Glomerular visceral epithelial cell (primary cell): ENCODE results near the gene ZNF490.
"Not testable (repeated sequence)": the region's sequence is repeated elsewhere in the genome, so short reads cannot be mapped to it uniquely, and the experiment has no call there.

Experiments used
- DNase-seq: peaks from one replicate; pipeline ENCODE4 v3.0.0-alpha.2; 2016; ENCODE audit errors: extremely low spot score

ZNF490 gene

DNA sequence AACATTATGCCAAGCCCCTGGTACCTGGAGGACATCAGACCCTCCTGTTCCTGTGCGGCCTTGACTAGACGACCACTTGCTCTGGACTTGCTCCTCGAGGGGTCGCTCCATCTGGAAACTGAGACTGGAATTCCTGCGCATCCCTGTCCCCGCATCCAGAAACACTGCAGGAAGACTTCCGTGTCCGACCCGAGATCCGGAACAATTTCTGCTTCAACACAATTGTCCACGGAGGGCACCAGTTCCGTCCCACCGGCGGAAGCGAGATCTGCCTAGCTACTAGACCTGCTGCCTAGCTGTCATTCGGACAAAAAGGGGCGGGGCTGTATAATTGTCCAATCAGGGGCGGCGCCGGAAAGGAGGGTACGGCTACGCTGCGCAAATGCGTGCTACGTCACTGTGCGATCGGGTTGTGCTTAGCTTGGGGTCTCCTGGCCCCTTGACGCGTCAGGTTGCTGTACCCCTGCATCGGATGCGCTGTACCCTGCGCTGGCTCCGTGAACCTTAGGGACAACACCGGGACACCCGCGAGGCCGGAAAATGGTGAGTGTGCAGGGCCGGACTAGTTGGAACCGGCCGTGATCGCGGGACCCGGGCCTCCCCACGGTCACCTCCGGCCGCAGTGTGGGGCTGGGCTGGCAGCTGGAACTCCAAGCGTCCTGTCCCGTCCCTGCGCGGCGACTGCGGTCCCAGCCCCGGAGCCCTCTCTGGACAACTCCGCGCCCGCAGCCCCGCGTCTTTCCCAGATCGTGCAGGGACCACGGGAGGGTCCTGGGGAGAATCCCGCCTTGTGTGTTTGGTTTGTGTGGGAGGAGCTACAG lies at the start of gene ZNF490, which contains the start of gene ZNF791:
TSS of gene ZNF490 (minus strand) at position 274 of the 821 bp plus-strand sequence. CDS start at position 141, 133 bp downstream.
TSS of gene ZNF791 (plus strand) at position 381 of the 821 bp plus-strand sequence. CDS start at position 541, 160 bp downstream.
- peak; percentile 97 for DNase-seq

DNA sequence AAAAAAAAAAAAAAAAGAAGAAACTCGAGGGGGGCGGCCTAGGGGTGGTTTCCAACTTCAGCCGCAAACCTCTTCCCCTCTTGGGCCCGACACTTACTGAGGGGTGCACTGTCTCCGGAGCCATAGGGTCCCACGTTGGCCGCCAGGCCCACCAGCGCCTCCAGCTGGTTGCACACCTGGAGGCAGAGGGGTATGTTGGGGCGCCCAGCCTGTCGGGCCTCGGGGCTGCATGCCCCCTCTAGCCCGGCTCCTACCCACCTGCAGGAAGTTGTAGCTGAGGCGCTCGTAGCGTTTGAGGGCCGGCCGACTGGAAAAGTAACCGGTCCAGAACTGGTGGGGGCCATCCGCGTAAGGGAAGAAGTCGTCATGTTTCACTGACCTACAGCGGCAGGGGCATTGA lies 47.4 kb upstream of the ZNF490 start:
- no peak for DNase-seq

DNA sequence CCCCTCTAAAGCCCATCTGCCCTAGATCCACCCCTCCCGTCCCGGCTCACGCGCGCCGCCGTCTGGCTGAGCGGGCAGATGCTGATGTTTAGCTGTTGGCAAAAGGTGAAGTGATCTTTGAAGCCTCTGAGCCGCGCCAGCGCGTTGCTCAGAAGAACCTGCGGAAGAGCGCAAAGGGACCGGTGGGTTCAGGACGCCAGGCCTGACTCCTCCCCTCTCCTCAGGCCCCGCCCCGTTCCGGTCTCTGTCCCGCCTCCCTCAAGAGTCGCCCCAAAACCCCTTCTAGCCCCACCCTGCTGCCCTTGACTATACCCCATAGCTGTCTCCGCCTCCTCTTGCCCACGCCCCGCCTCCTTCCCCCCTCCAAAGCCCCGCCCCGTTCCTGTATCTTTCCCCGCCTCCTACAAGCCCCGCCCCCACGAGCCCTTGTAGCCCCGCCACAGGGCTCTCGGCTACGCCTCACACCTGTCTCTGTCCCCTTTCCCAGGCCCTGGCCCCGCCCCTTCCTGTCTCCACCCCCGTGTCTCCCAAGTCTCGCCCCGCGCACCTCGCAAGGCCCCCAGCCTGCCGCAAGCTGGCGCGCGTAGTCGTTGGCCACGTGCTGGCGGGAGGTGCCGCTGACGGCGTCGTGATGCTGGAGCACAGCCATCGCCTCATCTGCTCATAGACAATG lies 46.4 kb upstream of the ZNF490 start:
- no peak for DNase-seq

DNA sequence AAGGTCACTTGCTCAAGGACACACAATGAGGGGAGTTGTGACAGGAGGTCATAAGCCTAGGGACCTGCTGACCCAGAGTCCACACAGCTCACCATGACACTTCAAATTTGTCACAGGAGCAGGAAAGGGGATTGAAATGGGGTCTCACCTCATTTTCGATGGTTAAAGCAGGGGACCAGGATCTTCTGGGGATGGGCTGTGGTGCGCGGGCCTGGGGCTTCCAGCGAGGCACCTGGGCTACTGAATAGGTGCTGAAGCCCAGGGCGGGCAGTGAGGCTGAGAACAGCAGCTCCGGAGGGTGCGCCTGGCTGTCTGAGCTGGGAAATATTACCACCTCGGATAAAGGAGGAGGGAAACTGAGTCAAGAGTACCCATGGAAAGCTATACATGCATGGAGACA lies 44.9 kb upstream of the ZNF490 start:
- DNase-seq, result no peak

DNA sequence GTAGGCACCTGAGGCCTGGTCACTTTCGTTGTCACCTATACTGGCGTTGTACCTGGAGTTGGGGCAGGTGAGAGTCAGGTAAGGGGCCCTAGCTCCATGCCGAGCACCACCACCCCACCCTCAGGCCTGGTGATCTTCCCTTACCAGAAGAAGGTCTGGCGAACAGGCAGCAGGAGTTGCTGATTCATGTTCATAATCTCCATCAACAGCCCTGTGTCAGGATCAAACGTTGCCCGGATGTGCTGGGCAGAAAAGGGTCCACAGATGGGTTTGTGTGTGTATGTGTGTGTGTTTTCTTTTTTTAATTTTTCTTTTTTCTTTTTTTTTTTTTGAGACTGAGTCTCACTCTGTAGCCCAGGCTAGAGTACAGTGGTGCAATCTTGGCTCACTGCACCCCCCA lies 41.6 kb upstream of the ZNF490 start:
- no peak for DNase-seq

DNA sequence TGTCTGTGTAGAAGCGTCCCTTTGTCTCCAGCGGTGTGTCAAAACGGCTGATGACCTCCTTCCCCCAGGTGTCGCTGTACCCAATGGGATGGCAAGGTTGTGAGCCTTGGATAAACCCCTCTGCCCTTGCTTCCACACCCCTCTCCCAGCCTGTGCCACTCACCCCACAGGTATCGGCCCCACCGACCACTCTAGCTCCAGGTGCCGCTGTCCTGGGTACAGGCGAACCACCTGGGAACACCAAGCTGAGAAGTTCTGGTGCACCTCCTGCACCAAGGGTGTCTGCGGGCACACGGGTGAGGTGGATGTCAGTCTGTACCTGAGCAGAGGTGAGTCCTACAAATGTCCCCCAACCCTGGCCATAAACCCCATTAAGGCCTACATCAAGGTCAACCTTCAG lies 39.3 kb upstream of the ZNF490 start:
- no peak for DNase-seq

DNA sequence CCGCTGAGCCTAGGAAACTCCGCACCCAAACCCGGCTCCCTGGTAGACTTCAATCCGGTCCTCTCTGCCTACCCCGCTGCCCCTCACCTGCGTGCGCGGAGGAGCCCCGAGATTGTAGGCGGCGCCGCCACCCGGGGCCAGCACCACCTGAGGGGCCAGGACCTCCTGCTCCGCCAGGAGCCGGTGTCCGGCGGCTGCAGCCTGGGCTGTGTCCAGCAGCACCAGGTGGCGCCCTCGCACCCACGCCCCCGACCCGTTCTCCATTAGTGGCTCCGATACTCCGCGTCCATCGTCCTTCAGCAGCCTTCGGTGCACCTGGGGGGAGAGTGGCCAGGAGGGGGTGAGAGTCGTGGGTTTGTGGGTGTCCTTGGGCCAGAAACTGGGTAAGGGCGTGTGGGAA lies 37.5 kb upstream of the ZNF490 start:
- DNase-seq, result no peak

DNA sequence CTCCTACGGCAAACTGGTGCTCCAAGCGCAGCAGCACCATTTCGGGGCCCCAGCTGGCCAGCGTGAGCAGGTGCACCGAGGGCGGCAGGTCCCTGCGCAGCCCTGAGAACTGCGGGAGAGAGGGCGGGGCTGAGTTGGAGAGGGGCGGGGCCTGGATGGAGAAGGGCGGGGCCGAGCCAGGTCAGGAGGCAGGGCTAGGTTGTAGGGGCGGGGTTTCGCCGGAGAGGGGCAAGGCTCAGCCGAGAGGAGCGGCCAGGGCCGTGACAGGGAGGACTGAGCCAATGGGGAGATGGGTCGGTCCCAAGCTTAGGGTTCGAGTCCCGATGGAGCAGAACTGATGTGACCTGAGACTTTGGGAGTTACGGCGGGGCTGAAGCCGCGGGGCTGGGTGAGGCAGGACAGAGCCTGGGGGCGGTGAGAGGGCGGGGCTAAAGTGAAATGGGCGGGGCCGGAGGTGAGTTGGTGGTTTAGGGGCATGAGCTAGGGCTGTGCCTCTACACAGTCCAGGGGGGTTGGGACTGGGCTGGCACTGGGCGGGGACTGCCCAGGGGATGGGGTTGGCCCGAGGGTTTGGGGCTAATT lies 37.0 kb upstream of the ZNF490 start:
- no peak for DNase-seq

DNA sequence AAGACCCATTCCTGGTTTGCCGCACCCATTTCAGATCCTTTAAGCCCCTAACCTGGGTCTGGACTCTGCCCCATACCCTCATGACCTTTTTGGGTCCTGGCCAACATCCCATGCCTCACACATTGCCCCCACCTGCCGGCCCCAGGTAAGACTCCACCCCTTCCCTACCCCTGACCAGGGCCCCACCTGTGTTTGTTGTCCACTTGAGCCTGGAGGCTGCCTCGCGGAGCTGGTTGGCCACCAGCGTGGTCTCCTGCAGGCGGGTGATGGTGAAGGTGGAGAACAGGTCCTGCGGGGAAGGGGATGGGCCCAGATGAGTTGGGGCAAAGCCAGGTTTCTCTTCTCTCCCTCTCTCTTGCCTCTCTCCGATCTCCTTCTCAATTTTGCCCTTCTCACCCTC lies 36.4 kb upstream of the ZNF490 start:
- DNase-seq, result no peak

DNA sequence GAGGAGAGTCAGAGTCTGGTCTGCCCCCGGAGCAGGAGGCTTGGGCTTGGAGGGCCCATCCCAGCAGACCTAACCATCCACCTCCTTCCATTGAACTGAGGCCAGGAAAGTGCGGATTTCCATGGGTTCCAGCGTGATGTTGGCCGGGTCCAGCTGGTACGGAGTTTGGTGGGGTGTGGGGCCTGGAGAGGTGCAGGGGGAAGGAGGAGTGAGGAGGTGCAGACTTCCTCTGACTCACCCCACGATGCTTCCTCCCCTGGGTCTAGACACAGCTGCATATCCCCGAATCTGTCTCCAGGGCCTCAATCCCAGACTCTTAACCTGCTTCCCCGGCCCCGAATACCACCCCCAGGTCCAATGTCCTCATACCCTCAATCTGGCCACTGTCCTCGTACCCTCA lies 35.9 kb upstream of the ZNF490 start:
- no peak for DNase-seq

DNA sequence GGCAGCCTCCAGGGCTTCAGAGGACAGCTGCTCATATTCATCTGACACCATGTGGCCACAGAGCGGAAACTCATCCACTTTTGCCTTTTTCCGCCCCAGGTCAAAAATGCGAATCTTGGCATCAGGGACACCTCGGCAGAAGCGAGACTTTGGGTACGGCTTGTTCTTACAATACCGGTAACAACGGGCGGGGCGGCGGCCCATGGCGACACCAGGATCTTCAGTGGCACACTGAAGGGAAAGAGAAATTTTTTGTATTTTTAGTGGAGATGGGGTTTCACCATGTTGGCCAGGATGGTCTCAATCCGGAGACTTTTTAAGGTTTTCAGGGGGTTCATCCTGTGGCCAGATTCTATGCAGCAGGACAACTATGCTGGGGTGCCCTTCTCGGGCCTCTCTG lies 33.1 kb upstream of the ZNF490 start:
- DNase-seq, result not testable (repeated sequence)

DNA sequence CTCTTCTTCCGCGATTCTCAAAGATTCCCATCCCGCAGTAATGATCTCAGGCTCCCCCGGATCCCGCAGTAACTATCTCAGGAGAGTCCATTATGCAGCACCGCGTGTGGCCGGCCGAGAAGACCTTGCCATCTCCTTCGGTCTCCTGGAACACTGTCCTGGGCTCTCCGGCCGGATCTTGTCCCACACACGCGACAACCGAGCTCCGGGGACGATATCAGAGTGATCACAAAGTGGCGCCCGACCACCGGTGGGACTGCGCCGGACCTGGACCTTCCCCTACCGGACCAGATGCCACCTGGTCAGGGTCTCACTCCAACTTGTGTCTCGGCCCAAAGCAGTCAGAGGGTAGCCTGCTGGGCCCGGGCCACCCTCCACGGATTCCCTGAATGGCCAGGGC lies 31.9 kb upstream of the ZNF490 start:
- no peak for DNase-seq

DNA sequence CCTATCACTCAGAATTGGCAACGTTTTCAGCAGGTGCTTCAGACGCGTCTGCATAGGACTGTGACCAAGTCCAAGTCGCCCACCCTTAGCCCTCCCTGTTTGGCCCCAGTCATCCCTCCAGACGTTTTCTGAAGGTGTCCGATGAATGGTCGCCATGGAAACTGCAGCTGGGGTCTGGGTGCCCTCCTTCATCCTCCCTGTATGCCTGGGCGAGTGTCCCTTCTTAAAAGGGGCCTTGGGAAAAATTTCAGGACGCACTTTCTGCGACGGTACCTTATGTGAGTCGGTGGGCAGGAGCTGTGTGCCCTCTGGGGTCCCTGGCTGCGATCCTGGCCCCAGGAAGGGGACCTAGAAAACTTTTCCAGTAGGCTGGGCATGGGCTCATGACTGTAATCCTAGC lies 30.8 kb upstream of the ZNF490 start:
- DNase-seq, result no peak

DNA sequence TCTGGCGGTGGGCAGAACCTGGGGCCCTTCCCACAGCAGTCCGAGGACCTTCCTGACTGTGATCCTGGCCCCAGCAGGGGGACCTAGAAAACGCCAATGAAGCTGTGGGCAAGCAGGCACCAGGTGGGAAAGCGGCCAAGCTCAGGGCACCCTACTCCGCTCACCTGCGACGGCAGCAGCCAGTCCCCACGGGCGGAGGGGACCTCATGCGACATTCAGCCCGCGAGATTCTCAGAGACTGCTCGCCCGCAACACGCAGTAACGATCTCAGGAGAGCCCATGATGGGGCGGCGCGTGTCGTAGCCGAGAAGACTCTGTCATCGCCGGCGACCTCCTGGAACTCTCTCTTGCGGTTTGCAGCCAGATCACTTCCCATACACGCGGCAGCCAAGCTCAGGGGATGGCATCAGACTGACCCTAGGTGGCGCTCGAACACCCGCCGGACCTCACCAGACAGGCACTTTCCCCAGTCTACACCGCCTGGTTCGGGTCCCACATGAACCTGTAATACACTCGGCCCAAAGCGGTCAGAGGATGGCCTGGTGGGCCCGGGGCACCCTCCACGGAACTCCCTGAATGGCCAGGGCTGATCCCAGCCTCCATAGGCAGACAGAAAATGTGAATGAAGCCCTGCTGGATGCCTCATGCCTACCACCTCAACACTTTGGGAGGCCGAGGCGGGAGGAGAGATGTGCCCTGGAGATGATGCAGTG lies 29.4 kb upstream of the ZNF490 start:
- DNase-seq, result peak; percentile 53

DNA sequence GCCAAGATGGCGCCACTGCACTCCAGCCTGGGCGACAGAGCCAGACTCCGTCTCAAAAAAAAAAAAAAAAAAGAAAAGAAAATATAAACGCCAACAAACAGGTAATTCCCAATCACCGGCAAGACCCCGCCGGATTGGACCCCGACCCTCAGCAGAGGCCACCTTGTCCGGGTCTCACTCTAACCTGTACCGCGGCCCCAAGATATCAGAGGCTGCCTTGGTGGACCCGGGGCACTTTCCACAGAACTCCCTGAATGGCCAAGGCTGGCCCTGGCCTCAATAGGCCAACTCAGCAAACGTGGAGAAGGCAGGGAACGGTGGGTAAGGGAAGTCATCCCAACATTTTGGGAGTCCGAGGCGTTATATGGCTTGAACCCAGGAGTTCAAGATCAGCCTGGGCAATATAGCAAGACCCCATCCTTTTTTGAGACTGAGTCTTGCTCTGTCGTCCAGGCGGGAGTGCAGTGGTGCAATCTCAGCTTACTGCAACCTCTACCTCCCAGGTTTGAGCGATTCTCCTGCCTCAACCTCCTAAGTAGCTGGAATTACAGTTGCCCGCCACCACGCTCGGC lies 28.1 kb upstream of the ZNF490 start:
- DNase-seq, result no peak

DNA sequence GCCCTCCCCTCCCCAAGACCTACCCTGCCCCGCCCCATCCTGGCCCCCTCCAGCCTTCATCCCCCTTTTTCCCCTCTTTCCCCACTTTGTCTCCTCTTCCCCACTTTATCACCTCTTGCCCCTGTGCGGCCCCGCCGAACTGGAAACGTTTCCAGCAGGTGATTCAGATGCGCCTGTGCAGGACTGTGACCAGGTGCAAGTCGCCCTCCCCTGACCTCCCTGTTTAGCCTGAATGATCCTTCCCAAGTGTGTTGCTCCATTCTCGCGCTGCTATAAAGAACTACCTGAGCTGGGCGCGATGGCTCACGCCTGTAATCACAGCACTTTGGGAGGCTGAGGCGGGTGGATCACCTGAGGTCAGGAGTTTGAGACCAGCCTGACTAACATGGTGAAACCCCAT lies 26.0 kb upstream of the ZNF490 start:
- DNase-seq, result no peak

DNA sequence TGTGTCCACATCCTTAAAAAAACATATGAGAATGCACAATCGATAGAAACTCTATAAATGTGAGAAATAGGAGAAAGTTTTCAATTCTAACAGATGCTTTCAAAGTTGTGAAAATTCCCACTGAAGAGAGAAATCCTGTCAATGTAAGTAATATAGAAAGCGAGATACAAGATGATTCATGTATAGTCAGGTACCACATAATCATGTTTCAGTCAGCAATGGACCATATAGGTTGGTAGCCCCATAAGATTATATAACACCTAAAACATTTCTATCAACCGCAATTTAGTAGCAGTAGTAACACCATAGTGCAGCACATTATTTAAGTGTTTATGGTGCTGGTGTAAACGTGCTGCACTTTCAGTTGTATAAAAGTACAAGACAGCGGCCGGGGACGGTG lies 18.6 kb upstream of the ZNF490 start:
- no peak for DNase-seq

DNA sequence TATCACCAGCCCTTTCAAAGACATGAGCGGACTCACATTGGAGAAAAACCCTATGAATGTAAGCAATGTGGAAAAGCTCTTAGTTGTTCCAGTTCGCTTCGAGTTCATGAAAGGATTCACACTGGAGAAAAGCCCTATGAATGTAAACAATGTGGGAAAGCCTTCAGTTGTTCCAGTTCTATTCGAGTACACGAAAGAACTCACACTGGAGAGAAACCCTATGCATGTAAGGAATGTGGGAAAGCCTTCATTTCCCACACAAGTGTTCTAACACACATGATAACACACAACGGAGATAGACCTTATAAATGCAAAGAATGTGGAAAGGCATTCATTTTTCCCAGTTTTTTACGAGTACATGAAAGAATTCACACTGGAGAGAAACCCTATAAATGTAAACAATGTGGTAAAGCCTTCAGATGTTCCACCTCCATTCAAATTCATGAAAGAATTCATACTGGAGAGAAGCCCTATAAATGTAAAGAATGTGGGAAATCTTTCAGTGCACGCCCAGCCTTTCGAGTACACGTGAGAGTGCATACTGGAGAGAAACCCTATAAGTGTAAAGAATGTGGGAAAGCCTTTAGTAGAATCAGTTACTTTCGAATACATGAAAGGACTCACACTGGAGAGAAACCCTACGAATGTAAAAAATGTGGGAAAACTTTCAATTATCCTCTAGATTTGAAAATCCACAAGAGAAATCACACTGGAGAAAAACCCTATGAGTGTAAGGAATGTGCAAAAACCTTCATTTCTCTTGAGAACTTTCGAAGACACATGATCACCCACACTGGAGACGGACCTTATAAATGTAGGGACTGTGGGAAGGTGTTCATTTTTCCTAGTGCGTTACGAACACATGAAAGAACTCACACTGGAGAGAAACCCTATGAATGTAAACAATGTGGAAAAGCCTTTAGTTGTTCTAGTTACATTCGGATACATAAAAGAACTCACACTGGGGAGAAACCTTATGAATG lies 17.7 kb upstream of the ZNF490 start:
- DNase-seq, result no peak

DNA sequence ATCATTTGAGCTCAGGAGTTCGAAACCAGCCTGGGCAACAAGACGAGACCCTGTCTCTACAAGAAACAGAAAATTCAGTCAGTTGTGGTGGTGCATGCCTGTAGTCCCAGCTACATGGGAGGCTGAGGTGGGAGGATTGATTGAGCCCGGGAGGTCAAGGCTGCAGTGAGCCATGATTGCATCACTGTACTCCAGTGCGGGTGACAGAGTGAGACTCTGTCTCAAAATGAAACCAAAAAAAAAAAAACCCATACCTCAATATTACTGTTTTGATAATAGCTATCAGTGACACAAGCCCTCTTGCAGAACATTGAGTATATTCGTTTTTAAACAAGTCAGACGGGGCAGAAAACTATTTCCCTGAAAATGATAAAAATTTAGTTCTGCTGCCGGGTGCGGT lies 16.3 kb upstream of the ZNF490 start:
- no peak for DNase-seq

DNA sequence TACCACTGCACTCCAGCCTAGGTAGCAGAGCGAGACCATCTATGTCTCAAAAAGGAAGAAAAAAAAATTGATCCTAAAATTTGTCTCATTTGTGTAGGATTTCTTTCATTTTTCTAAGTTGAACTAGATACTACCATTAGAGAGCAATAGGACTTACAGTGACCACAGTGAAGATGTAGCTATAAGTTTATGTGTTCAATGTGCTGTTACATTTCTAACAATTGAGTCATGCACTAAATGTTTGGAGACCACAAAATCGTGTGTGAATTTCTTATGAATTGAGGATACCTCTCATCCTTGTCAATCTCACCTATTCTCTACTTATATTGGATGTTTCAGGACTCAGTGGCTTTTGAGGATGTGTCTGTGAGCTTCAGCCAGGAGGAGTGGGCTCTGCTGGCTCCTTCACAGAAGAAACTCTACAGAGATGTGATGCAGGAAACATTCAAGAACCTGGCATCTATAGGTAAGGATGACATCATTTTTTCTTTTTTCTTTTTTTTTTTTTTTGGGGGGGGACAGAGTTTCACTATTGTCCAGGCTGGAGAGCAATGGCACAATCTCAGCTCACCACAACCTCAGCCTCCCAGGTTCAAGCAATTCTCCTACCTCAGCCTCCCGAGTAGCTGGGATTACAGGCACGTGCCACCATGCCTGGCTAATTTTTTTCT lies 12.9 kb upstream of the ZNF490 start:
- DNase-seq, result no peak
